Activated T-cell treated with anti-CD3 and anti-CD28 coated beads, Interleukin-2, amount 50 U/mL, for 24 hours (primary cell): ENCODE data around the gene JUP.
A peak's percentile ranks its signal among the peaks of the same experiment; 100 is the strongest.

Experiments
- DNase-seq: peaks from one replicate; pipeline ENCODE4 v3.0.0-alpha.2; 2020
- H3K27ac Mint-ChIP-seq: 2 replicates; pipeline ENCODE4 v1.8.0; 2020; ENCODE audit warnings: mild to moderate bottlenecking, mixed read lengths
- H3K27me3 Mint-ChIP-seq: 2 replicates; pipeline ENCODE4 v1.8.0; 2020; ENCODE audit warnings: mixed read lengths
- H3K36me3 Mint-ChIP-seq: 2 replicates; pipeline ENCODE4 v1.8.0; 2020; ENCODE audit warnings: low read depth, mixed read lengths
- H3K4me1 Mint-ChIP-seq: 2 replicates; pipeline ENCODE4 v1.8.0; 2020; ENCODE audit warnings: low read depth, mixed read lengths
- H3K4me3 Mint-ChIP-seq: 2 replicates; pipeline ENCODE4 v1.8.0; 2020; ENCODE audit warnings: mild to moderate bottlenecking, moderate library complexity, mixed read lengths
- H3K9me3 Mint-ChIP-seq: 2 replicates; pipeline ENCODE4 v1.8.0; 2020; ENCODE audit warnings: mixed read lengths

Gene JUP

DNA sequence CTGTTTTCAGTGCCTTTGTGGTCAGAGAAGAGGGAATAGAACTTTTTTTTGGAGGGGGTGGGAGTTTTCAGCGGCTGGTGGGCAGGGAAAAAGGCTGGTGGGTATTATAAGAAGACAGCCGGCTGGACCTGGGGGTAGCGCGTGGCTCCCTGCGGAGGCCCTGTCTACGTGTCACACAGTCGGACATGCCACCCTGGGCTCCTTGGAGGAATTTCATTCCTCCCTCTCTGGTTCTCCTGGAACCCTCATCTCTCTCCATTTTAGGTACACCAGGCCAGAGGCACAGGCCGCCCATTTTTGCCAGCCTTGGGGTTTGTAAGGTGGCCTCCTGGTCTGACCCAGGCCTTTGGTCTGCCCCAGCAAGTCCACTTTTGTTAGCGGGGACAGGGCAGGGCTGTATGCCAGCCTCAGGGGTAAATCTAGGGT, 27.2 kb upstream of the JUP start:
- Mint-ChIP-seq H3K9me3 (no peaks in the 10 kb centered on the region), H3K27ac (no peak overlapping the region), H3K4me3 (no peak overlapping the region), H3K36me3 (no peaks in the 10 kb centered on the region), H3K4me1 (peaks cover 24% of the 10 kb centered on the region), H3K27me3 (peaks cover 9% of the 10 kb centered on the region)
- DNase-seq: no peak

DNA sequence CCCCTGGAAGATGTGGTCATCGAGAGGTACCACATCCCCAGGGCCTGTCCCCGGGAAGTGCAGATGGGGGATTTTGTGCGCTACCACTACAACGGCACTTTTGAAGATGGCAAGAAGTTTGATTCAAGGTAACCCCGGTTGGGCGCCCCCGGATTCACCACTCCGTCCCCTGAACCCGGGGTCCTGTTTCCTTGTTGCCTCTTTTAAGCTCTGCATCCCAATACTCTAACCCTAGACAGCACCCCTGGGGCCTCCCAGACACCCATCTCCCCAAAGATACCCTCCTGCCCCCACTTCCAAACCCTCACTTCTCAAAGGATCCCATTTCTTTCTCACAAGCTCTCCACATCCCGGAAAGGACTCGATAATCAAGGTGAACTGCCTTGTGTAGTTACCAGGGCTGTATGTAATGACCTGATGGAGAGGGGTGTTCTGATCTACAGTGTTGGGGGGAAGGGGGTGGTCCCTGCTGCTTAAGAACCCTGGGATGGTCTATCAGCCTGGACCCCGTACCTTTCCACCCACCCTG, 26.7 kb upstream of the JUP start:
- H3K4me1 Mint-ChIP-seq: peaks cover 24% of the 10 kb centered on the region
- no peak overlapping the region for H3K4me3 Mint-ChIP-seq

DNA sequence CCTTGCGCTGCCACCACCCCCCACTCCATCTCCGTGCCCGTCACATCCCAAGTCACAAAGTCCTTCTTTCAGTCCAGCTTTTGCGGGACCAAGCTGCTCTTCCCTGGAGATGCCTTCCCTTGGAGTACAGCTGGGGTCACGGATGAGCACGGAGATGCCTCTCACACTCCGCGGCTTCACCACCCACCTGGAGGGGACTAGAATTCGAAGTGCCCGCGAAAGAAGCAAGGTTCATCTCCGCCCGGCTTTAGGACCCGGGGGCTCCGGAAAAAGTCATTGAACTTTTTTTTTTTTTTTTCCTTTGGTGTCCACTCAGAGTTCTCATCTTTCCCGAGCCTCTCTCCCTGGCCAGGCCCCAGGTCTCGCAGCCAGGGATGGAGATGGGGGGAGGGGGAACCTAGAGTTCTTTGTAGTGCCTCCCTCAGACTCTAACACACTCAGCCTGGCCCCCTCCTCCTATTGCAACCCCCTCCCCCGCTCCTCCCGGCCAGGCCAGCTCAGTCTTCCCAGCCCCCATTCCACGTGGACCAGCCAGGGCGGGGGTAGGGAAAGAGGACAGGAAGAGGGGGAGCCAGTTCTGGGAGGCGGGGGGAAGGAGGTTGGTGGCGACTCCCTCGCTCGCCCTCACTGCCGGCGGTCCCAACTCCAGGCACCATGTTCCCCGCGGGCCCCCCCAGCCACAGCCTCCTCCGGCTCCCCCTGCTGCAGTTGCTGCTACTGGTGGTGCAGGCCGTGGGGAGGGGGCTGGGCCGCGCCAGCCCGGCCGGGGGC, 26.1 kb upstream of the JUP start, which contains the start of gene FKBP10:
Gene FKBP10 (plus strand): TSS at position 624 of the 771 bp plus-strand sequence. CDS start 31 bp downstream, at position 655.
- Mint-ChIP-seq H3K4me3 (peak within 1 kb of the TSS; percentile 72), H3K27me3 (peaks cover 9% of the 10 kb centered on the region), H3K4me1 (peaks cover 24% of the 10 kb centered on the region), H3K27ac (peak within 1 kb of the TSS; percentile 71), H3K9me3 (no peaks in the 10 kb centered on the region), H3K36me3 (no peaks in the 10 kb centered on the region)
- no peak for DNase-seq

More for the DNA sequence above, 26.7 kb upstream of the JUP start:
- H3K36me3 Mint-ChIP-seq: no peaks in the 10 kb centered on the region
- no peak for DNase-seq
- peaks cover 9% of the 10 kb centered on the region for H3K27me3 Mint-ChIP-seq
- no peaks in the 10 kb centered on the region for H3K9me3 Mint-ChIP-seq
- H3K27ac Mint-ChIP-seq: no peak overlapping the region

DNA sequence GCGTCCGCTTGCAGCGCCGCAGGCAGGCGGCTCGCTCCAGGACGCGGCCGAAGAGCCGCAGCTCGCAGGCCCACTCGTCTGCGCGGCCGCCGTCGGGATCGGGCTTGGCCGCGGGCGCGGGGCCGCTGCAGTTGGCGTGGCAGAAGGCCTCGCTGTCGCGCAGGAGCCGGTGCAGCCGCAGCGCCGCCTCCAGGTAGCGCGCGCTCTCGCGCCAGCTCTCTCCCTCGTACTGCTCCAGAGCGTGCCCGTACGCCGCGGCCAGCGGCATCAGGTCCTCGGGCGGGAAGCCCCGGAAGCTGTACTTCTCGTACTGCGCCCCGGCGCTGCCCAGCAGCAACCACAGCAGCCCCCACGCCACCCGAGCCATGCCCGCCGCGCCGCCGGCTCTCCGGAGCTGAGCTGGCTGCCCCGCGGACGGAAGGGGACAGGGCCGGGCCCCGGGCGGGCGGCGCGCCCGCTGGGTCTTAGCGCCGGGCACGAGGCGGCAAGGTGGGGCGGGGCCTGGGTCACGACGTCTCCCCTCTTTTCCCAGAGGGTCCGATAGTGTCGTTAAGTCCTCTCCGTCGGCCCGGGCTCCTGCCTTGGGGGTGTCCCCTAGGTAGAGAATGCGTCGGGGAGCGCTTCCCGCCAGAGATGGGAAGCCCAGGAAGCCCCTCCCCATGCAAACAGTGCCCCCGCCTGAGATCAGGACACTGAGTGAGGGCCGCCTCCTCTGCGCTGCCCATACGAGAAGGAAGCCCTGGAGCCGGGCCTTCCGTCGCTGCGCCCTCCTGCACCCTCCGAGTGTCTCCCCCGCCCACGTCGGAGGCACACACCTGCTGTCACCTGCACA, 25.3 kb upstream of the JUP start, which contains the start of gene P3H4:
Gene P3H4 (minus strand): TSS at position 401 of the 832 bp plus-strand sequence. CDS start 34 bp downstream, at position 367.
- peak; percentile 86 for DNase-seq

DNA sequence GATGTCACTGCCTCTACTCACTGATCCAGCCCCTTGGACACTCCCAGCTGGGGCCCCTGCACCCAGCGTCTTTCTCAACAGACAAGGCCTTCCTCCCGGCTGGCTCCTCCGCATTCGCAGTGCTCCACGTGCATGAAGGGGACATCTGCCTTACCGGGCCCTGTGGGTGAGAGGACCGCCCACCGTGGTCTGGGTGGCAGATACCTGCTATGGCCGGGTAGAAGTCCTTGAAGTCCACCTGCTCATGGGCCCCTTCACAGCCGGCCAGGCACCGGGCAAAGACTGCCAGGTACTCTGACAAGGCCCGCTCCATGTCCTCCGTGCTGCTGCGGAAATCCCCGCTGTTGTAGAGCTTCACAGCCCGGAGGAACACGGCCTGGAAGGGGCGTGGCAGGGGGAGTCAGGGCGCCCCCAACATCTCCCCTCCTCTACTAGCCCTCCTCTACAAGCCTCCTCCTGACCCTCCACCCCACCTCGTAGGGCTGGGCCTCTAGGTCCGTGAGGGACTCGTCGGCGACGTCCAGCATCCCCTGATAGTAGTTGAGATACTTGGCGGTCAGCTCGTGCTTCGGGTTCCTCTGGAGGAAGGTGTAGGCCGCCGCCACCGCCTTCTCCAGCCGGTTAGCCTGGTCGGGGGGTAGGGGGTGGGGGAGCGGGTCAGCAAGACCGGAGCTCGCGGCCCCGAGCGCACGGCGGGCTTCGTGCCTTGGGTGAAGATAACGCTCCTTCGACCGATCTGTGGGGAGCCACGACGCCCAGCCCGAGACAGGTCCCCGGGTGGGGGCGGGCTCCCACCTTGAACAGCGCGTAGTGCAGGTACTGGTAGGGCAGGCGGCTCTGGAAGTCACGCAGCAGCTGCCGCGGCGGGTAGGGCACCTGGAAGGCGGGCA, 24.4 kb upstream of the JUP start:
- no peak overlapping the region for H3K27ac Mint-ChIP-seq

More for the DNA sequence above, 25.3 kb upstream of the JUP start, which contains the start of gene P3H4:
- Mint-ChIP-seq H3K36me3 (no peaks in the 10 kb centered on the region), H3K9me3 (no peaks in the 10 kb centered on the region), H3K27me3 (peaks cover 9% of the 10 kb centered on the region), H3K27ac (peak within 1 kb of the TSS; percentile 71), H3K4me1 (peaks cover 24% of the 10 kb centered on the region), H3K4me3 (peak within 1 kb of the TSS; percentile 72)

DNA sequence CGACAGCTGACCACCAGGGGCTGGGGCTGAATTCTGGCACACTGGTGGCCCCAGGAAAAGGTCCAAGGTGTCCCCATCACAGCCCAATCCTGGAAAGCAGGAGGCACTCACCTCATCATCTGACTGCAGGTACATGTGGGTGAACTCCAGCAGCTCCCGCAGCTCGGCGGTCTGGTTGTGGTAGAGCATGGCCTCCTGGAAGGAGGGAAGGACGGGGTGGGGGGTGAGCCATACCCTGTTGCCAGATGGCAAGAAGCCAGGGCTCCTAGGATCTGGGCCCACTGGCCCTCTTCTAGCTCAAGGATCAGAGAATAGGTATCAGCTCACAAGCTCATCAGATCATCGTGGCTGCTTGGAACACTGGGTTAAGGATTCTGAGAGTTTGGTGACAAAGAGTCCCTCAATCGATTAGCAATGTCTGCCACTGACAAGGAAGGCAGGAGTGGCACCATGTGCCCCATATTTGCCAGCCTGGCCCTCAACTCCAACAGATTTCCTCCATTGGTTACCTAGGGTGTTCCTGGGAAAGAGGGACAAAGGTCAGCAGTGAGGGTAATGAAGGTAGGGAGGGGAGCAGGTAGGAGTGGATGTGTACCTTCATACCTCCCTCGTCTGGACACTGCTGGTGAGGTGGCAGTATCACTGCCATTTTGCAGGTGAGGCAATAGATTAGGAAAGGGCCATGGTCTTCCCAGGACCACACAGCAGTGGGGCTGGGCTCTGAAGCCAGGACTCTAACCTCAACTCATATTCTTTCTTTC, 20.4 kb upstream of the JUP start:
- Mint-ChIP-seq H3K27me3 (no peaks in the 10 kb centered on the region), H3K27ac (no peak overlapping the region), H3K4me1 (peaks cover 15% of the 10 kb centered on the region), H3K4me3 (no peak overlapping the region), H3K9me3 (no peaks in the 10 kb centered on the region), H3K36me3 (no peaks in the 10 kb centered on the region)
- no peak for DNase-seq

More for the DNA sequence above, 24.4 kb upstream of the JUP start:
- peak overlapping the region; percentile 68 for H3K4me3 Mint-ChIP-seq
- no peak for DNase-seq
- no peaks in the 10 kb centered on the region for H3K9me3 Mint-ChIP-seq
- H3K4me1 Mint-ChIP-seq: peaks cover 24% of the 10 kb centered on the region
- no peaks in the 10 kb centered on the region for H3K36me3 Mint-ChIP-seq
- H3K27me3 Mint-ChIP-seq: peaks cover 9% of the 10 kb centered on the region

DNA sequence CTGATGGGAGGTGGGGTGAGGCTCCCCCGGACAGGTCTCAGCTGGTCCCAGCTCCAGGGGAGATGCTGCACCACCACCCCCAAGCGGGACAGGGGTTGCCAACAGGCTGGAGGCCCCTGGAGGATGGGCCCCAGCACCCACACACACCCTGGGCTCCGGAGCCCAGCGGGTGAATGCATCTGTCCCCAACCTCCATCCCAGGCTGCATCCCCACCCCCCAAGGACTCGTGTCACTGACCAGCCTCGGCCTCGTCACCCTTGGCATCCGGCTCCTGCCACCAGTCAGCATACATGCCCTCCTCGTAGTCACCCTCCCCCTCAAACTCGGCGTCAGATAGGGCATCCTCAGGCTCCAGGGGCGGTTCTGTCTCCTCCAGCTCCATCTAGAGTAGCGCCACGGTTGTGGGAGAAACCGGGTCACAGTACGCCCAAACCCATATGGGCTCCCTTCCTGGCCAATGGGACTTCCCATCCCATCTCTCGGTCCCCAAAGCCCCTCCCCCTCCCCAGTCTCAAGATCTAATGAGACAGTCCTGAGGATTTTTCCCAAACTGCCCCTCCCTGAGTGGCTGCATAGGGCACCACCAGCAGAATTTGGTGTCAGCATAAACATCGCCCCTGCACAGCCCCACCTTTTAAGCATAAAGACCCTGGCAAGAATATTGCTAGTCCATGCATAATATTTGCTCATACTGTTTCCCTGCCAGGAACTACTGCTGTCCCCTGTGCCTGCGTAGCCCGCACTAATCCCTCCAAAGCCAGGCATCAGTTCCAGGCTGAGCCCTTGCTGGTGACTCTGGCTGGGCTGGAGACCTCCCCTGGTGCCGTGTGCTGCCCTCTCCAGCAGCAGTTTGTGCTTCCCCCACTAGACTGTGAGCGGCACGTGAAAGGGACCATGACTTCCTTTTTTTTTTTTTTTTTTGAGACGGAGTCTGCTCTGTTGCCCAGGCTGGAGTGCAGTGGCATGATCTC, 16.8 kb upstream of the JUP start:
- Mint-ChIP-seq H3K36me3 (no peaks in the 10 kb centered on the region), H3K4me3 (no peak overlapping the region), H3K27ac (no peak overlapping the region), H3K9me3 (no peaks in the 10 kb centered on the region), H3K27me3 (no peaks in the 10 kb centered on the region), H3K4me1 (peaks cover 4% of the 10 kb centered on the region)
- no peak for DNase-seq

DNA sequence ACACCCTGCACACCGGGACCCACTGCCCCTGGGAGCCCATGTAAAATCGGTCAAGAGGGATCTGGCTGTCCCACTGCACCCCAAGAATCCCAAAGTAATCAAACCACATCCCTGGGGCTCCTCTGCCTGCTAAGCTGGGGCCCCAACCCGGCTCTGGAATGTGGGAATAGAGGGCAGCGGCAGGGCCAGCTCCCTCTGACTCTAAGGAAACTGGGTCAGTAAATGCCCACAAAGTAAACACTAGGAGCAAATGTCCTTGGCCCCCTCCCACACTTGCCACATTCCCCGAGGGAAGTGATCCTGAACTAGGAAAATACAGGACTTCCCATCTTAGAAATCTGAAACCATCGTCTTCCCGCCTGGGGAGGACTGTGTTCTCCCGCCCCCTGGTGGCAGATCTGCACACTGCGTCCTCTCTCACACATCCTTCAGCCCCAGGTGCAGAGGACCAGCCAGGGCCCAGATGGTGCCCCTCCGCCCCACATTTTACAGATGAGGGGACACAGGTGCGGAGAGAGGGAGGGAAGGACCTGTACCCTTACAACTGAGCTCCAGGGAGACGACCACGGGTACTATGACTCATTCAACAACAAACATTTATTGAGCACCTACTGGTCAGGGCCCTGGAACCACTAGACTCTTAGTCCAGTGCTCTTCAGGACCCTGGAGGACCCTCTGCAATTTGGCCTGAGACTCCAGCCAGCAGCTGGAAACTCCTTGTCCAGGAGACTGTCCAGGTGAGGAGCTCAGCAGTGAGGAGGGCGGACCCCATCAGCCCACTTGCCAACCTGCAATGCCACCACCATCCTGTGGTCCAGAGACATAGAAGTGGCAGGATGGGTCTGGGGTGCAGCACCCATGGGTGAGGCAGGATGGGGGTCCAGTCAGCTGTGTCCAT, 15.1 kb upstream of the JUP start:
- DNase-seq: peak; percentile 84
- Mint-ChIP-seq H3K4me3 (no peak overlapping the region), H3K9me3 (no peaks in the 10 kb centered on the region), H3K27me3 (no peaks in the 10 kb centered on the region), H3K36me3 (no peaks in the 10 kb centered on the region), H3K27ac (no peak overlapping the region), H3K4me1 (peaks cover 4% of the 10 kb centered on the region)

DNA sequence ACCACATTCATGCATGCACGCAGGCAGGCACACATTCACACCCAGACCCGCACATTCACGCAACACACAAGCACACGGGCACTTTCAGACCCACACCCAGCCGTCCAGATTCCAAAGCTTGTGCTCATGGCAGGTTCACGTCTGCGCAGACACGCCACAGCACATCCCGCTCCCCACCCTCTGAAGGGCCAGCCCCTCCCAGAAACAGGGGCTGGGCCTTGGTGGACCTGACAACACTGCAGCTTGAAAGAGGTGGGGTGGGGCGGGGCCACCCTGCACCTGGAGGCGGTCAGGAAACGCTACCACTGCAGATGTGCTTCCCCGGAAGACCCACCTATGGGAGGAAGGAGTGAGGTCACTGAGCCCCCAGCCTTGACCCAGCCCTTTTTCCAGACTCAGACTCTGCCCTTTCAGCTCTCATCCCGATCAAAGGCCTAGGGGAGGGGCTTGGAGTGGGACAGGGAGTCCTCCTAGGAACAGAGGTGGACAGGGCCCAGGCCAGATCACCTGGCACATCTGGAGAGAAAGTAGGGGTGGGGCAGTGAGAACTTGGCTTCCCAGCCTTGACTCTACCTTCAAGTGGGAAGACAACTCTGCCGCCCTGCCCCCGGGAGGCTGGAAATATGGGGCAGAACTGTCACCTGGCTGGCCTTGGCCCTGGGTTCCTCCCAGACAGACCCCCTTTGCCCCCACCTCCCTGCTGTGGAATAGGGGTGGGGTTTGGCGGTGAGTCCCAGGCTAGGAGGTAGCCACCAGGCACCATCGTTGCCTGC, 14.3 kb upstream of the JUP start:
- no peaks in the 10 kb centered on the region for H3K9me3 Mint-ChIP-seq
- no peak overlapping the region for H3K4me3 Mint-ChIP-seq
- DNase-seq: no peak
- peaks cover 4% of the 10 kb centered on the region for H3K4me1 Mint-ChIP-seq
- no peaks in the 10 kb centered on the region for H3K27me3 Mint-ChIP-seq
- no peak overlapping the region for H3K27ac Mint-ChIP-seq
- H3K36me3 Mint-ChIP-seq: no peaks in the 10 kb centered on the region

DNA sequence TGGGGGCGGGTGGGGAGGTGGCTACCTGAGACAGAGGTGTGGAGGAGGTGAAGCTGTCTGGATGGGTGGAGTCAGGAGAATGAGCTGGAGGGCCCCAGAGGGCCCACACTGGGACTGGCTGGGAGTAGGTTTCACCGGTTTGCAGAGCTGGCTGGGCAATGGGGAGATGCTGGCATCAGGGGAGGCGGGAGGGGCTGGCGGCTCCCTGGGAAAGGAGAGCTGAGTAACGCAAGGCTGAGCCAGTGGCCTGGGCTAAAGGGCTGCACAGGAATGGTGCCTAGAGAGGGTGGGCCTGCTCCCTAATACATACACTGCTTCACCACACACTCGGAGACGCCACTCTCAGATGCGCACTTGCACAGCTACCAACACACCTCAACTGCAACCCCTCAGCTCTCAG, 12.9 kb upstream of the JUP start:
- H3K27me3 Mint-ChIP-seq: no peaks in the 10 kb centered on the region
- no peak overlapping the region for H3K4me3 Mint-ChIP-seq
- H3K27ac Mint-ChIP-seq: no peak overlapping the region
- H3K9me3 Mint-ChIP-seq: no peaks in the 10 kb centered on the region
- no peaks in the 10 kb centered on the region for H3K36me3 Mint-ChIP-seq
- DNase-seq: no peak
- H3K4me1 Mint-ChIP-seq: peaks cover 4% of the 10 kb centered on the region

DNA sequence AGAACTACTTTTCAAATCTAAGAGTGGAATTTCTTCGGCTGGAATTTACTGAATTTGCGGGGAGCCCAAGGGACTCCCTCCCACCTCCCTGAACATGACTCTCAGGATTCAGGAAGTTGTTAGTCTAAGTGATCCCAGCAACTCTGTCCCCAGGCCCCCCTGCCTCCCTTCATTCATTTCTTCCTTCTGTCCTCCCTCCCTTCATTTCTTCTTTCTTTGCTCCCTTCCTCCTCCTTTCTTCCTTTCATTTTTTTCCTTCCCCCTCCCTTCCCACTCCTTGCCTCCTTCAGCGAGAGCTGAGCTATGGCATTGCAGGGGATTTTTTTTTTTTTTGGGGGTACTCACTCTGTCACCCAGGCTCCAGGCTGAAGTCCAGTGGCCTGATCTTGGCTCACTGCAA, 10.9 kb upstream of the JUP start:
- H3K4me1 Mint-ChIP-seq: peaks cover 4% of the 10 kb centered on the region
- no peaks in the 10 kb centered on the region for H3K9me3 Mint-ChIP-seq
- H3K27ac Mint-ChIP-seq: no peak overlapping the region
- H3K36me3 Mint-ChIP-seq: no peaks in the 10 kb centered on the region
- no peak for DNase-seq
- no peak overlapping the region for H3K4me3 Mint-ChIP-seq
- no peaks in the 10 kb centered on the region for H3K27me3 Mint-ChIP-seq
